K562 (cell line): ENCODE data around the gene FDX2. TPM values are rescaled to one million over a fixed set of nuclear protein-coding genes. Genes with fewer than 3 reads are reported as not detected.
A peak's percentile ranks its signal among the peaks of the same experiment; 100 is the strongest.

ENCODE experiments used
- AFF1 ChIP-seq, 2 experiments: fragments of 450-650 bp; IDR thresholded peaks; 2 replicates each; pipeline ENCODE4 v1.6.1; 2018; ENCODE audit warnings: mild to moderate bottlenecking in 2 of 2, low read depth in 1 of 2; ENCODE audit not compliant: partially characterized antibody in 2 of 2
- E2F6 ChIP-seq, 2 experiments: IDR thresholded peaks; 2 replicates each; pipeline ENCODE4 v1.6.1; 2011; ENCODE audit warnings: borderline replicate concordance in 1 of 2, control low read depth in 1 of 2, low read depth in 1 of 2, low read length in 1 of 2, mild to moderate bottlenecking in 1 of 2, mixed read lengths in 1 of 2, moderate library complexity in 1 of 2; ENCODE audit not compliant: insufficient read depth in 1 of 2, insufficient read length in 1 of 2, poor library complexity in 1 of 2, severe bottlenecking in 1 of 2; ENCODE audit errors: extremely low read depth in 1 of 2
- HINFP ChIP-seq: fragments of 450-650 bp; conservative IDR thresholded peaks from 2 replicates; pipeline ENCODE4 v1.6.1; 2016; ENCODE audit warnings: missing genetic modification characterization, low read depth, mild to moderate bottlenecking, control low read depth, missing compliant biosample characterization
- MYC ChIP-seq, 2 experiments: fragments of 250-450 bp in 1 of 2; sonication (Bioruptor Pico) in 1 of 2; IDR thresholded peaks; 2 replicates each; pipeline versions ENCODE4 v1.5.1 to v1.6.1; 2012 to 2021; ENCODE audit warnings: low read depth in 2 of 2, borderline replicate concordance in 1 of 2, improper control_type of control experiment in 1 of 2, low read length in 1 of 2, mild to moderate bottlenecking in 1 of 2, moderate library complexity in 1 of 2
- NFRKB ChIP-seq: fragments of 450-650 bp; IDR thresholded peaks from 2 replicates; pipeline ENCODE4 v1.6.1; 2016; ENCODE audit warnings: low read depth
- POLR2A ChIP-seq: fragments of 450-650 bp; conservative IDR thresholded peaks from 2 replicates; pipeline ENCODE4 v1.6.1; 2016
- POLR2AphosphoS5 ChIP-seq: IDR thresholded peaks from 2 replicates; pipeline ENCODE4 v1.6.1; 2011; ENCODE audit warnings: mild to moderate bottlenecking, low read depth, low read length, moderate library complexity; ENCODE audit not compliant: control insufficient read depth, insufficient read depth
- SAP30 ChIP-seq: fragments of 200-600 bp; sonication (generic); IDR thresholded peaks from 2 replicates; pipeline ENCODE4 v1.6.1; 2012; ENCODE audit warnings: borderline replicate concordance, low read depth, mild to moderate bottlenecking, moderate library complexity, low read length, control low read depth, inconsistent platforms; ENCODE audit not compliant: insufficient read depth, poor library complexity, severe bottlenecking
- TEAD1 ChIP-seq, 2 experiments: fragments of 450-650 bp in 1 of 2; sonication (generic) in 1 of 2; formaldehyde crosslinking; IDR thresholded peaks; 2 replicates each; pipeline versions ENCODE4 v1.4.0 to v1.8.0; 2020 to 2022; ENCODE audit warnings: mild to moderate bottlenecking in 2 of 2, missing genetic modification reagents in 1 of 2
- TSC22D4 ChIP-seq: fragments of 450-650 bp; IDR thresholded peaks from 2 replicates; pipeline ENCODE4 v1.6.1; 2016; ENCODE audit warnings: missing genetic modification characterization, missing biosample characterization, control low read depth
- WHSC1 ChIP-seq: IDR thresholded peaks from one replicate; pipeline ENCODE4 v1.6.1; 2012; ENCODE audit warnings: low read length, control low read depth, inconsistent platforms
- ZNF316 ChIP-seq: fragments of 450-650 bp; IDR thresholded peaks from 2 replicates; pipeline ENCODE4 v1.6.1; 2016
- polyA plus RNA-seq, 8 experiments: library from polyadenylated mRNA; depleted of rRNA in 4 of 8; stranded (reverse) in 5 of 8; unstranded in 3 of 8; fragments of >200 nt; fragmentation: Nextera tagmentation in 2 of 8; fragmentation: Illumina TruSeq in 1 of 8; extraction: Ambion mirVana in 2 of 8; extraction: Trizol in 1 of 8; gene quantifications; 2 replicates each; pipeline versions ENCODE4 v1.2.1 to v1.2.3, GENCODE V29; 2011 to 2014; ENCODE audit warnings: inconsistent platforms in 1 of 8, missing spikeins in 1 of 8
- total RNA-seq, 7 experiments: library from RNA; depleted of rRNA in 6 of 7; stranded (reverse); fragments of >200 nt in 6 of 7; fragmentation: Illumina TruSeq in 2 of 7; extraction: Trizol in 2 of 7; gene quantifications; 2 replicates each; pipeline versions ENCODE4 v1.2.1 to v1.2.3, GENCODE V29; 2011 to 2021; ENCODE audit warnings: low replicate concordance in 1 of 7

The FDX2 gene
- total and polyA plus RNA-seq, 9 of the 15 experiments (the other 6 are each of a cell fraction or from before 2014, with no cell fraction given), result 2.5 to 49.8 (median 29.7) TPM

GRCh38 chr19:10315335-10316214, at the start of gene FDX2 (continued):
- TF ChIP-seq POLR2AphosphoS5 (peak; percentile 84), TSC22D4 (tag) (no peak), AFF1 (IDR thresholded peaks at IDR 0.05; ENCODE audit: low read depth in 1 of 2, partially characterized antibody in 2 of 2) (peak in 1 of 2 experiments; percentile 43), NFRKB (no peak), TEAD1 (CRISPR knock-in tag; IDR thresholded peaks at IDR 0.05) (0 out of 4 replicates have a peak, but pooled peaks have one; percentile 16 to 57), HINFP (tag) (no peak), SAP30 (peak; percentile 99), ZNF316 (no peak), WHSC1 (no peak), E2F6 (IDR thresholded peaks at IDR 0.05; ENCODE audit: borderline replicate concordance in 1 of 2, extremely low read depth in 1 of 2, insufficient read depth in 1 of 2, insufficient read length in 1 of 2, low read depth in 1 of 2, low read length in 1 of 2, poor library complexity in 1 of 2, severe bottlenecking in 1 of 2) (peak; percentile 42 to 52), POLR2A (peak; percentile 87), MYC (IDR thresholded peaks at IDR 0.05; ENCODE audit: low read depth, low read length) (peak; percentile 57; the same call in 1 of the 2 replicates), MYC (CRISPR knock-in tag; IDR thresholded peaks at IDR 0.05; ENCODE audit: borderline replicate concordance, low read depth) (peak; percentile 77; the same call in 1 of the 2 replicates)
